Measurements from ENCODE around the gene MAGEF1.
A peak's percentile ranks its signal among the peaks of the same experiment; 100 is the strongest.

The MAGEF1 gene

GRCh38 chr3:184687363-184688015, 24.4 kb downstream of the MAGEF1 start:
- DNase-seq: no peak

DNA sequence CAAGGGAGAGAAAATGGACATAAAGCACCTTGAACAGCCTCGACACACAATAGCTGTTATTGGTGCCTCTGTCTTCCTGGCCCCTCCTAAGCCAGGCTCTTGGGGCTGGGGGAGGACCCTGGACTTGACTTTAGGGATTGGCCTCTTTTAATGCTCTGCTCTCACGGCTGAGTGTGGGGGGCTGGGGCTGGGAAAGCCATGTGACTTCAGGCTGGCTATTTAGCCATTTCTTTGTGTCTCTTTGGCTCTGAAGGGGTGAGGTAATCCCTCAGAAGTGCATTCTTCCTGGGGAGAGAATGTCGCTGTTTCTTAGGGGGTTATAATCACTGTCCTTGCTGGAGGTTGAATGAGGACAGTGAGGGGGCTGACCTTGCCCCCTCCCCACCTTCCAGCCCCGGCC, 26.2 kb downstream of the MAGEF1 start:
- no peak for DNase-seq

GRCh38 chr3:184685055-184685454, 26.8 kb downstream of the MAGEF1 start:
- no peak for DNase-seq

GRCh38 chr3:184683900-184684560, 27.8 kb downstream of the MAGEF1 start:
- no peak for DNase-seq

GRCh38 chr3:184683234-184683633, 28.6 kb downstream of the MAGEF1 start:
- no peak for DNase-seq

GRCh38 chr3:184682671-184683070, 29.2 kb downstream of the MAGEF1 start:
- DNase-seq: no peak

DNA sequence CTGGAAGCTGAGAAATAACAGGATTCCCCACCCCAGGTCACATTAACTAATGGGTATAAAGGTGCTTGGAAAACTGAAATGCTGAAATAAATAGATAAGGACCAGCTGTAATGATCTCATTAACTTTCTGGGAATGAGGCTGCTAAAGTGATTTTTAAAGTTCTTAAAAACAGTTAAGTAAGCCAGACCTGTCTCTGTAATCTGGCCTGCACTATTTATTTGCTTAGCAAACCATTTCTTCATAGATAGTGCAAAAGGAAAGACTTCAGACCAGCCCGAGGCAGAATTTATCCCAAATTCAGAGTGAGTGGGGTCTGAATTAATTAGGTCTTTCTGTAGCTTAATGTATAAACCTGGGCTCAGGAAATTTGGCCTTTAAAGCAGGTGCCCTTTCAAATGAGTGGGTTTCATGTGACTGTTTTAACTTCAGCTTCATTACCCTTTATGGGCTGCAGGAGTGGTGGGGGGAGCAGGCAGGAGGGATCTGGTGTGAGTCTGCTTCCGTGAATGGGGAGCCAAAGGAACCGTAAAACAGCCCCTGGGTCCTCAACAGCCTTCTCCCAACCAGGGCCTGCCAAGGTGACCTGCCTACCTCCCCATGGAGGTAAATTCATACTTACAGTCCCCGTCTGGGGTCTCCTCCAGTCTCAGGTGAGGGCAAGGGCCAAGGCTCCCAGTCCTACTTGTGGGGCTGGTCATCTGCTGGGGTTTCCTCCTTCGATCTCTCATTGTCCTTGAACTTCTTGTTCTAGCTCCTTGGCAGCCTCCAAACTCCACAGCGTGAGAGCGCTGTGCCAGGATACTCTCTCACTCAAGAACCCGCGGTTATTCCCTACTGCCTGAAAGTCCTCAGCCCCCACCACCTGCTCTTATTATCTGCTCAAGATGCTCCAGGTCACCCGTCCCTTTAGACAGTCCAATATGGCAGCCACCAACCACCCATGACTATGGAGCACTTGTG, 31.2 kb downstream of the MAGEF1 start:
- no peak for DNase-seq

DNA sequence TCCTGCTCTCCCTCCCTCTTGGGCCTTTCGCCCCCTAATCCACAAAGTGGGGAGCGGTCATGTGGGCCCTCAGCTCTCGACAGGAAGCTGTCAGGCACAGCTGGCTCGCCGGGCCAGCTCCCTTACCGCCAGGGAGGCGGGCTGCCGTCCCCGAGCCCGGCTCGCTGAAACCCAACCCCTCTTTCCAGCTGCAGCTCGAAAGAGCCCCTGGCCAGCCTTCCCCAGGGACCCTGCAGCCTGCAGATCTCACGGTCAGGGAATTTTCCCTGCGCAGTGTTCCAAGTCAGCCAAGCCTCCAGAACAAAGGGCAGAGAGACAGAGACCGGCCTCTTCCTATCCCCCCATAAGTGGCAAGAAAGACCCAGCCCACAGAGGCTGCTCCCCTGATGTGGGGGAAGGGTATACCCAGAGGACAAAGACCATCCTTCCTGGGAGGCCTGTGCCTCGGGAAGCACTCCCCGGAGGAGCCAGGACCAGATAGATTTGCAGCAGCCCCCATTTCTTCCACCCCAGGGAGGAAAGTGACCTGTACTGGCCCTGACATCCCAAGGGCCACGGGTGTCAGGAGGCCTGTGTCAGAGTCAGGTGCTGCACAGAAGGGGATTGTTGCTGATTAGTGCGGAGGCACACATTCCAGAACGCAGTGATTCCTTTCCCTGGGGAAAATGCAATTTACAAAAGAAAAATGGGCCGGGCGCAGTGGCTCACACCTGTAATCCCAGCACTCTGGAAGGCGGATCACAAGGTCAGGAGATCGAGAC, 32.6 kb downstream of the MAGEF1 start:
- no peak for DNase-seq

- DNase-seq: no peak
These were observed 33.4 kb downstream of the MAGEF1 start for GRCh38 chr3:184678317-184679055.

DNA sequence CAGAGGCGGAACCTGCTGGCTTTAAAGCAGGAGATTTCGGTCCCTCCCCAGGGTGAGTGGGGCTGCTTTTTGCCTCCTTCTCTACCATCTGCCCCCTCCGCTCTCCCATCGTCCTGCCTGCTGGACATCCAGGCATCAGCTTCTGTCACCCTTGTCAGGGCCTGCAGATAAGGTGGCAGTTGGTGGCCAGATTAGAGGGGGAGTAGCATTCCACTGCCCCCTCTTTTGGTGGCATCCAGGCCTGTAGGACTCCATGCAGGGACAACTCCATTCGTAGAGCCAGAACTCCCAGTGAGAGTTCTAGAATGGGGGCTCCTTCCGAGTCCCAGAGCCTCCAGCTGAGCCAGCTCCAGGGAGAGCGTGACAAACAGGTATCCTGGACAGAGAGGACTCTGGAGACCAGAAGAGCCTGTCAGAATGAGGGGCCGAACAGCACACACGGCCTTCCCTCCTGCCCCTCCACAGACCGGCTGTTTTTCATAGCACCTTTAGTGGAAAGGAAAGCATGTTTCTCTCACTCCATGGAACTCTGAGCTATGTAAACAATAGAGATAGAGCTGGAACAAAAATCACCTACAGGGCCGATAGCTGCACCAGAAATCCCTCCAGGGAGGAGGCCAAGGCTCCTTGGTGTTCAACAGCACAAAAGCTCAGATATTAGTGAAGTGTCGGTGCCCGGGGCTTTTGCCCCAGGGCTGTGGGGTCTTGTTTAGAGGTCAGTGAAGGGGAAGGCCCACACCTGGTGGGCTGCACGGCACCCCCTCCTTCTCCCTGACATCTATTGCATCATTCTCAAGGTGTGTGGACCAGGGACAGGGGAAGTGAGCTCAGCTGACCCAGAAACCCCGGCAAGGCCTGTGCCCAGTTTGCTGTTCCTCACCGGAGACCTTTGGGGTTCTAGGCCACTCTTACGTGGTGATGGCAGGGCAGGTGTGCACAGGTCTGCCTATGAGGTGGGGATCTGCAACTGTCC, 34.2 kb downstream of the MAGEF1 start:
- no peak for DNase-seq

GRCh38 chr3:184676927-184677326, 34.9 kb downstream of the MAGEF1 start:
- DNase-seq: no peak

DNA sequence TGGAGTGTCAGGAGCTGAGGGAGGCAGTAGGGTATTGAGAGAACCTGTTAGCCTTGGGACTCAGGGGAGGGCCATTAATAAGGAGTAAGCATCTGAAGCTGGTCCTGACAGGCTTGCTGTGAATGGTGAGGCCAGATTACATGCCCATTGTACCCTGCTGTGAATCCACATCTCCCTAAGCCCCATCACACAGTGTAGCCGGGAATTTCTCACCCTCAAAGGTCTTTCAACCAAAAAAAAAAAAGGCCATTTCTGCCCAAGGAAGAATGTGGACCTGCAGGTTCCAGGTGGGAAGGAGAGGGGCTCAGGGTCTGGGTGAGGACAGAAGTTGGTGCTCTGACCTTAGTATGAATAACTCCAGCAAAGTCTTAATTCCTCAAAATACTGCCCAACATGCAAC, 37.2 kb downstream of the MAGEF1 start:
- DNase-seq: no peak

GRCh38 chr3:184672977-184673870, 38.6 kb downstream of the MAGEF1 start:
- no peak for DNase-seq

DNA sequence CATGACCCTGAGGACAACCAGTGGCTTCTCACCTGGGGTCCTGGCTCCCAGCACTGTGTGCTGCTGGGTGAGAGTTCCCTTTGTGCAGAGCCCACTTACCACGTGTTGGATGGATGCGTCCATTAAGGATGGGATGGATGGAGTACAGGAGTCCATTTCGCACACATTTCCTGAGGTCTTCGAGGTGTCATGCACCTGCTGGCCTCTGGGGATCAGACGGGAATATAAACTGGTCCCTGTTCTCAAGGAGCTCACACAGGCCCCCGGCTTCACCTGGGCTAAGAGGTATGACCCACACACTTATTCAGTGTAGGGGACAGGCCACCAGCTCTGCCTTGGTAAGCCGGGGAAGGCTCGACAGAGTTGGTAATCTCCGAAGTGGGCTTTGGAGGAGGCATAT, 39.5 kb downstream of the MAGEF1 start:
- no peak for DNase-seq

DNA sequence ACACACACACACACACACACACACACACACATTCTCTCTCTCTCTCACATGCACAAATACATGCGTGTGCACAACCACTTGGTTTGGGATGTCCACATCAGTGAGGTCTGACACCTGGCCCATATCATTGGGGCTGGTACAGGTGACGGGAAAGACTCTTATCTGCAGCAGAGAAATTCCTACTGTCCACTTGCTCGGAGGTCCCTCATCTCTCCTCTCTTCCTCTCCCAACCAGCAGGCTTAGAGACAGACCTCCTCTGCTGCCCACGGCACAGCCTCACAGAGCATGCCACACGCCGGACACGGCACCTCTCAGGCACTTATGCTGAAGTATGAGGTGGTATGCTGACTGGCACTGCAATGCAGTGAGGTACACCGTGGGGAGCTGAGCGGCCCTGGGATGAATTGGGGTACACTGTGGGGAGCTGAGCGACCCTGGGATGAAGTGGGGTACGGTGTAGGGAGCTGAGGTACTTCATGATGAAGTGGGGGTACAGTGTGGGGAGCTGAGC, 41.7 kb downstream of the MAGEF1 start:
- DNase-seq: no peak

DNA sequence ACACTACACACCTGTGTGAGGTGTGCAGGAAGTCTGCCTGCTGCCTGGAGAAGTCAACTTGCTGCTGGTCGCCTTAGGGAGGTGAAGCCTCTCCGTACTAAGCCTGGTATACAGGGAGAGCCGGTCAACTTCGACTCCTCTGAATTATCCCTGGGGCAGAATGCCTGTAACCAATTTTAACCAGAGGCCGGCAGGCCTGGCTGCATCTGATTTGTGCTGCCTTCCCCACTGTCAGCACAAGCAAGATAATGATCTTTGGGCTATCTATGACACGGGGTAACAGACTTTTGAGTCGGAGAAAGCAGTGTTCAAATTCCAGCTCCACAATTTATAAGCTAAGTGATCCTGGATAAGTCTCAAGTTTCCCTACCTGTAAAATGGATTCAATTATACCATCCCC, 42.3 kb downstream of the MAGEF1 start:
- no peak for DNase-seq

GRCh38 chr3:184666442-184666841, 45.4 kb downstream of the MAGEF1 start:
- peak; percentile 77 for DNase-seq

DNA sequence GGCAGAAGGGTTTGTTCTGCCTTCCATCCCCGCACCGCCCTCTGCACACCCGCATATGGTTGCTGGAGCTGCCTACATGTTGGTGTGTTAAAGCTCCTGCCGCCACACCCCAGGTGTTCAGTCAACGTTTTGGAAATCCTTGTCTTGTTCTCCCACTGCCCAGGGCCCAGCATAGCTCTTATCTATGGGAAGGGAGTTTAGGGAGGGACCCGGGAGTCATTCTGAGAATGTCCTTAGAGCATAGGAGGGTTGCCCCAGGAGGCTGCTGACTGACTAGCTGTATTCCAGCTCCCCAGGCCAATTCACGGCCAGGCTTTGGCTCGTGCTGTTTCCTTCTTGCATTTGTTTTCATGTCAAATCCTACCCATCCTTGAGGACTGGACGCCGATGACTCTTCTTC, 46.8 kb downstream of the MAGEF1 start:
- no peak for DNase-seq

GRCh38 chr3:184663756-184664155, 48.1 kb downstream of the MAGEF1 start:
- no peak for DNase-seq

DNA sequence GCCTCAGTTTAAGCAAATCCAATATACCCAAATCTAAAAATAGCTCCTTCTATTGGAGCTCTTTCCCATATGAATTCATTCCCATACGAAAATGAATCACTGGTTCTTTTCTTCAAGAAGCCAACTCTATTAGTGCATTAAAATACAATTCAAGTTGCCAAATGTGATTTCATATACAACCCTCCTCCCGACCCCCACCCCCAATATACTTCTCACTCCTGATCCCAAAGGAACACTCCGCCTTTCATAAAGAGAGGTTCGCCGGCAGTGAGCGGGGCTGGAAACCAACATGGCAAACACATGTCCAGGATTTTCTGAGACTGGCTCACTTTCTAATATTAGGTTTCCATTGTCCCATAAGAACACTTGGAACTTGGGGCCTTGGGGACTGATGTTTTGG, 48.5 kb downstream of the MAGEF1 start:
- no peak for DNase-seq
